OCI-LY1 (cell line): ENCODE results near the gene RAB3D.

Experiments
- H2AFZ ChIP-seq: fragments of 200-600 bp; sonication (generic), shearing (Covaris generic); 2 replicates; pipeline ENCODE4 v1.6.0; 2014; ENCODE audit warnings: antibody characterized with exemption, mild to moderate bottlenecking, low read length
- H3F3A ChIP-seq: fragments of 200-600 bp; sonication (generic), shearing (Covaris generic); 2 replicates; pipeline ENCODE4 v1.6.0; 2014; ENCODE audit warnings: mild to moderate bottlenecking, antibody characterized with exemption, low read length, moderate library complexity; ENCODE audit not compliant: insufficient read depth
- H3K27ac ChIP-seq: fragments of 200-600 bp; sonication (generic); 2 replicates; pipeline ENCODE4 v1.5.1; 2014; ENCODE audit warnings: low read length, mixed run types, mild to moderate bottlenecking, low read depth; ENCODE audit not compliant: poor library complexity, severe bottlenecking
- H3K27me3 ChIP-seq: fragments of 200-600 bp; sonication (generic); 2 replicates; pipeline ENCODE4 v1.6.0; 2014; ENCODE audit warnings: antibody characterized with exemption, mild to moderate bottlenecking, low read length, moderate library complexity; ENCODE audit not compliant: insufficient read depth
- H3K36me3 ChIP-seq: fragments of 200-600 bp; sonication (generic); 2 replicates; pipeline ENCODE4 v1.6.1; 2014; ENCODE audit warnings: mild to moderate bottlenecking, antibody characterized with exemption, low read length, moderate library complexity, mixed read lengths; ENCODE audit not compliant: insufficient read depth
- H3K4me1 ChIP-seq: fragments of 200-600 bp; sonication (generic); 2 replicates; pipeline ENCODE4 v1.5.1; 2014; ENCODE audit warnings: mild to moderate bottlenecking, low read length, moderate library complexity; ENCODE audit not compliant: insufficient read depth, severe bottlenecking
- H3K4me2 ChIP-seq: fragments of 200-600 bp; sonication (generic), shearing (Covaris generic); 2 replicates; pipeline ENCODE4 v1.6.1; 2014; ENCODE audit warnings: low read length
- H3K4me3 ChIP-seq: fragments of 200-600 bp; sonication (generic); 2 replicates; pipeline ENCODE4 v1.5.1; 2014; ENCODE audit warnings: low read length, low read depth, mild to moderate bottlenecking, mixed read lengths; ENCODE audit not compliant: poor library complexity, severe bottlenecking
- H3K79me2 ChIP-seq: fragments of 200-600 bp; shearing (Covaris generic); 2 replicates; pipeline ENCODE4 v1.6.1; 2016; ENCODE audit warnings: mixed run types, low read length, mixed read lengths; ENCODE audit not compliant: insufficient read depth
- H3K9ac ChIP-seq: fragments of 200-600 bp; sonication (generic), shearing (Covaris generic); 2 replicates; pipeline ENCODE4 v1.6.1; 2014; ENCODE audit warnings: mild to moderate bottlenecking, low read length, mixed read lengths
- H3K9me2 ChIP-seq: fragments of 200-600 bp; sonication (generic), shearing (Covaris generic); 2 replicates; pipeline ENCODE4 v1.6.1; 2014; ENCODE audit warnings: low read depth, mild to moderate bottlenecking, low read length, mixed read lengths
- H3K9me3 ChIP-seq: fragments of 200-600 bp; shearing (Covaris generic); 2 replicates; pipeline ENCODE4 v1.6.1; 2014; ENCODE audit warnings: low read length, mixed read lengths
- H4K20me1 ChIP-seq: fragments of 200-600 bp; sonication (generic), shearing (Covaris generic); 2 replicates; pipeline ENCODE4 v1.6.0; 2016; ENCODE audit warnings: mild to moderate bottlenecking, low read length; ENCODE audit not compliant: insufficient read depth
- EZH2 ChIP-seq: fragments of 200-600 bp; sonication (generic), shearing (Covaris generic); IDR thresholded peaks from 2 replicates; pipeline ENCODE4 v1.8.0; 2017; ENCODE audit warnings: borderline replicate concordance, mixed run types, mild to moderate bottlenecking, antibody characterized with exemption, low read length, moderate library complexity, mixed read lengths
- TF ChIP-seq, protein P1 (sequence below): fragments of 200-600 bp; sonication (generic), shearing (Covaris generic); IDR thresholded peaks from 2 replicates; pipeline ENCODE4 v1.5.1; 2017; ENCODE audit warnings: mild to moderate bottlenecking, antibody characterized with exemption, low read length, moderate library complexity, mixed read lengths

Gene RAB3D

DNA sequence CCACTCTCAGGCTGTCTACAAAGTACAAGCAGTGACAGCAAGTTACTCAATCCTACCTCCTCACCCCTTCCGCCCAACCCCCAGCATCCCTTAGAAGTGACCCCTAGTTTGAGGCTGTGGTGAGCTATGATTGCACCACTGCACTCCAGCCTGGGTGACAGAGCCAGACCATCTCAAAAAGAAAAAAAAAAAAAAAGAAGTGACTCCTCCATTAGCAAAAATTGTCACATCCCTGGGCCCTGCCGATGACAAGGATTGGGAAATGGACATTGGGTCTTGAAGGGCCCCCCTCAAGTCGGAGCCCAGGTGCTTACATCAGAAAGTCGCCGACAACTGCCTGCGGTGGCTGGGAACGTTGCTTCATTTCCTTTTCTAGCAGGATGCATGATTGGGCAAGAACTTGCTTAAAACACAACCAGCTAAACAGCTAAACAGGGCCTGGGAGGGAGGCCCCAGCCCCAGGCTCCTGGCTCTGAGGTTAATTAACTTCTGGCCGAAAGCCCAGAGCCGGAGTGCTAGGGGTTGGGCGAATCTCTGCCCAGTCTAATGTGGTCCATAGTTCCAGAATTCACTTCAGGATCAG, 15.3 kb downstream of the RAB3D start:
- TF ChIP-seq, protein P1, sequence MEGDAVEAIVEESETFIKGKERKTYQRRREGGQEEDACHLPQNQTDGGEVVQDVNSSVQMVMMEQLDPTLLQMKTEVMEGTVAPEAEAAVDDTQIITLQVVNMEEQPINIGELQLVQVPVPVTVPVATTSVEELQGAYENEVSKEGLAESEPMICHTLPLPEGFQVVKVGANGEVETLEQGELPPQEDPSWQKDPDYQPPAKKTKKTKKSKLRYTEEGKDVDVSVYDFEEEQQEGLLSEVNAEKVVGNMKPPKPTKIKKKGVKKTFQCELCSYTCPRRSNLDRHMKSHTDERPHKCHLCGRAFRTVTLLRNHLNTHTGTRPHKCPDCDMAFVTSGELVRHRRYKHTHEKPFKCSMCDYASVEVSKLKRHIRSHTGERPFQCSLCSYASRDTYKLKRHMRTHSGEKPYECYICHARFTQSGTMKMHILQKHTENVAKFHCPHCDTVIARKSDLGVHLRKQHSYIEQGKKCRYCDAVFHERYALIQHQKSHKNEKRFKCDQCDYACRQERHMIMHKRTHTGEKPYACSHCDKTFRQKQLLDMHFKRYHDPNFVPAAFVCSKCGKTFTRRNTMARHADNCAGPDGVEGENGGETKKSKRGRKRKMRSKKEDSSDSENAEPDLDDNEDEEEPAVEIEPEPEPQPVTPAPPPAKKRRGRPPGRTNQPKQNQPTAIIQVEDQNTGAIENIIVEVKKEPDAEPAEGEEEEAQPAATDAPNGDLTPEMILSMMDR = no peak
- TF ChIP-seq EZH2 = no peak
- Histone ChIP-seq H2AFZ (no peak overlapping the region), H3K36me3 (no peaks in the 10 kb centered on the region), H3K27me3 (no peaks in the 10 kb centered on the region), H3K4me3 (no peak overlapping the region), H4K20me1 (no peaks in the 10 kb centered on the region), H3K9me3 (no peaks in the 10 kb centered on the region), H3K79me2 (no peaks in the 10 kb centered on the region), H3K27ac (peak overlapping the region; percentile 70), H3F3A (no peaks in the 10 kb centered on the region), H3K9ac (peak overlapping the region; percentile 23; the same call in 1 of the 2 replicates), H3K9me2 (no peaks in the 10 kb centered on the region), H3K4me1 (peaks cover 37% of the 10 kb centered on the region), H3K4me2 (peak overlapping the region; percentile 47; the same call in 1 of the 2 replicates)

DNA sequence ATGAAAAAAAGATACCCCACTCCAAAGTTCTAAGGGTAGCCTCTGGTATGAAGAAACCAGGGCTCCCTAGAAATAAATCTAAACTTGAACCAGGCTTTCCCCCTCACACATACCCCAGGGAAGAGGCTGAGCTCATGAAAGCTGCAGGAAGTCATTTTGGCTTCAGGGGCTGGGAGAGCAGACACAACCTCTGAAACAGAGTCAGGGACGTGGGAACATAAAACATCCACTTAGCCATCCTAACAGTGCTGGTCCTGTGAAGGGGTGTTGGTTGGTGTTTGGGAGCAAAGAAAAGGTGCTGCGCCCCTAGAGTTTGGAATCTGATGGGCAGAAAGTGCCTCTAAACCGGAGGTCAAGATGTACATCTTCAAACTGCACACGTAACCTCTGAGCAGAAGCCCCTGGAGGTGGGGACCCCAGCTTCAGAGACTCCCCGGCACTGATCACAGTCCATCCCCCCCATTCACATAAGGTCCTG, 15.8 kb downstream of the RAB3D start:
- peak overlapping the region; percentile 47; the same call in 1 of the 2 replicates for H3K4me2 ChIP-seq
- H3K4me1 ChIP-seq = peaks cover 40% of the 10 kb centered on the region
- no peaks in the 10 kb centered on the region for H3F3A ChIP-seq
- no peaks in the 10 kb centered on the region for H4K20me1 ChIP-seq
- H3K27ac ChIP-seq = peak overlapping the region; percentile 70
- no peaks in the 10 kb centered on the region for H3K79me2 ChIP-seq
- H3K9ac ChIP-seq = no peak overlapping the region; the same call in 1 of the 2 replicates
- no peak overlapping the region for H2AFZ ChIP-seq
- H3K27me3 ChIP-seq = 0 out of 2 replicates have a peak, but pooled peaks cover 4% of the 10 kb centered on the region
- TF ChIP-seq, protein P1 = no peak
- no peak for TF ChIP-seq EZH2
- no peaks in the 10 kb centered on the region for H3K9me3 ChIP-seq
- no peaks in the 10 kb centered on the region for H3K9me2 ChIP-seq
- H3K36me3 ChIP-seq = no peaks in the 10 kb centered on the region
- H3K4me3 ChIP-seq = no peak overlapping the region

DNA sequence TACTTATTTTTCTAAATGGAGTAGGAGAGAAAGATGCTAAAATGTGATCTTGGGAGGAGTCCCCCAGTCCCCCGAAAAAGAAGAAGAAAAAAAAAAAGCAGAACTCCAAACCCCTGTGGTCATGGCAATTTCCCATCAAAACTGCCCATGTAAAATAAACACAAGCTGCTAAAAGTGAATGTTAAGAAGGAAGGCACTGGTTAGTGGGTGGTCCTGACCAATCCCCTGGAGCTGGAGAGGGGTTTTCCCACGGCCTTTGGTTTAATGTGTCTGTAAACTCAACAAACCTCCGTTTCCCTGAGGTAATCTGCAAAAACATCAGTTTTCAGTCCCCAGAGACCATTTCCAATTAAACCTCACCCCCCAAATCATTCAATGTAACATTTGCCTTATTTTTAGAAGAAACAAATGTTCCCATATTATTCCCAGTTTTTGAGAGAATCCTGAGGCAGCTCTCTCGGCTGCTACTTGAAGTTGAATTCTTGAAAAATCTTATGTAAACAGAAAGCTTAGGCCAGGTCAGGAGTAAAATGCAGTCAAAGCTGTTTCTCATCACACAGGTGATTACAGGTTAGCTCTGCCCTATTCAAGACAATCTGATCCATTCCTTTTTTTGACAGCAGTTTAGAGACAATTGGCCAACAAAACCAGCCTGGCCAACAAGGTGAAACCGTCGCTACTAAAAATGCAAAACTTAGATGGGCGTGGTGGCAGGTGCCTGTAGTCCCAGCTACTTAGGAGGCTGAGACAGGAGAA, 17.0 kb downstream of the RAB3D start:
- H3K9me3 ChIP-seq = no peaks in the 10 kb centered on the region
- no peaks in the 10 kb centered on the region for H3K79me2 ChIP-seq
- H2AFZ ChIP-seq = no peak overlapping the region
- H3F3A ChIP-seq = no peaks in the 10 kb centered on the region
- no peaks in the 10 kb centered on the region for H3K9me2 ChIP-seq
- H3K27ac ChIP-seq = peak overlapping the region; percentile 8
- H3K9ac ChIP-seq = no peak overlapping the region
- no peaks in the 10 kb centered on the region for H4K20me1 ChIP-seq
- no peak for TF ChIP-seq EZH2
- TF ChIP-seq, protein P1 = no peak
- 0 out of 2 replicates have a peak, but pooled peaks cover 4% of the 10 kb centered on the region for H3K27me3 ChIP-seq
- H3K4me3 ChIP-seq = no peak overlapping the region
- peaks cover 40% of the 10 kb centered on the region for H3K4me1 ChIP-seq
- H3K36me3 ChIP-seq = no peaks in the 10 kb centered on the region
- no peak overlapping the region for H3K4me2 ChIP-seq
